Astrocyte (in vitro differentiated cells and primary cell): ENCODE data around the gene GNAI3. TPM values are rescaled to one million over a fixed set of nuclear protein-coding genes. Genes with fewer than 3 reads are reported as not detected.

Source experiments
- DNase-seq: peaks from one replicate; pipeline ENCODE4 v3.0.0-alpha.2; 2010; ENCODE audit warnings: low read depth
- FAIRE-seq: peaks from 2 replicates; lab custom pipeline; 2011; peaks lifted over from hg19 to GRCh38; lab: Jason Lieb, UNC
- H2AFZ ChIP-seq: 2 replicates; pipeline ENCODE4 v1.6.0; 2012; ENCODE audit warnings: low read depth, low read length, inconsistent platforms
- H3K27ac ChIP-seq: 2 replicates; pipeline ENCODE4 v1.5.1; 2011; ENCODE audit warnings: low read depth, low read length, inconsistent platforms
- H3K27me3 ChIP-seq: 2 replicates; pipeline ENCODE4 v1.6.0; 2011; ENCODE audit warnings: low read length, inconsistent platforms; ENCODE audit not compliant: insufficient read depth
- H3K36me3 ChIP-seq: 2 replicates; pipeline ENCODE4 v1.5.1; 2011; ENCODE audit warnings: low read length, inconsistent platforms; ENCODE audit not compliant: insufficient read depth
- H3K4me1 ChIP-seq: 2 replicates; pipeline ENCODE4 v1.5.1; 2011; ENCODE audit warnings: low read length, inconsistent platforms; ENCODE audit not compliant: insufficient read depth
- H3K4me2 ChIP-seq: 2 replicates; pipeline ENCODE4 v1.6.0; 2012; ENCODE audit warnings: low read length, inconsistent platforms
- H3K4me3 ChIP-seq: 2 replicates; pipeline ENCODE4 v1.5.1; 2011; ENCODE audit warnings: low read depth, mild to moderate bottlenecking, low read length, inconsistent platforms; ENCODE audit not compliant: insufficient read depth
- H3K79me2 ChIP-seq: 2 replicates; pipeline ENCODE4 v1.6.0; 2012; ENCODE audit warnings: mild to moderate bottlenecking, low read length, inconsistent platforms; ENCODE audit not compliant: insufficient read depth
- H3K9ac ChIP-seq: 2 replicates; pipeline ENCODE4 v1.6.0; 2012; ENCODE audit warnings: mild to moderate bottlenecking, low read length, inconsistent platforms
- H3K9me3 ChIP-seq: 2 replicates; pipeline ENCODE4 v1.5.1; 2012; ENCODE audit warnings: low read depth, mild to moderate bottlenecking, low read length, inconsistent platforms; ENCODE audit not compliant: insufficient read depth
- H4K20me1 ChIP-seq: 2 replicates; pipeline ENCODE4 v1.6.0; 2012; ENCODE audit warnings: low read length, inconsistent platforms; ENCODE audit not compliant: insufficient read depth
- H3K27ac Mint-ChIP-seq: one replicate; pipeline ENCODE4 v1.8.0; 2021; ENCODE audit warnings: mild to moderate bottlenecking, mixed read lengths; ENCODE audit not compliant: unreplicated experiment
- H3K27me3 Mint-ChIP-seq: one replicate; pipeline ENCODE4 v1.8.0; 2021; ENCODE audit warnings: low read depth, mixed read lengths; ENCODE audit not compliant: unreplicated experiment
- H3K36me3 Mint-ChIP-seq: one replicate; pipeline ENCODE4 v1.8.0; 2021; ENCODE audit warnings: low read depth, mixed read lengths; ENCODE audit not compliant: unreplicated experiment
- H3K4me1 Mint-ChIP-seq: one replicate; pipeline ENCODE4 v1.8.0; 2021; ENCODE audit warnings: low read depth, mixed read lengths; ENCODE audit not compliant: unreplicated experiment
- H3K4me3 Mint-ChIP-seq: one replicate; pipeline ENCODE4 v1.8.0; 2021; ENCODE audit warnings: mild to moderate bottlenecking, moderate library complexity, mixed read lengths; ENCODE audit not compliant: unreplicated experiment
- H3K9me3 Mint-ChIP-seq: one replicate; pipeline ENCODE4 v1.8.0; 2021; ENCODE audit warnings: mild to moderate bottlenecking, mixed read lengths; ENCODE audit not compliant: unreplicated experiment
- CTCF ChIP-seq: IDR thresholded peaks from 2 replicates; pipeline ENCODE4 v1.5.1; 2011; ENCODE audit warnings: low read depth, mild to moderate bottlenecking, inconsistent platforms, low read length, moderate library complexity; ENCODE audit not compliant: insufficient read depth
- EZH2 ChIP-seq: IDR thresholded peaks from 2 replicates; pipeline ENCODE4 v1.6.1; 2012; ENCODE audit warnings: mild to moderate bottlenecking, low read length, inconsistent platforms; ENCODE audit not compliant: insufficient read depth
- total RNA-seq: library from RNA; stranded (reverse); gene quantifications from 2 replicates; pipeline ENCODE4 v1.2.1, GENCODE V29; 2021

Gene GNAI3
- total RNA-seq, 1 donor from 2014 or later: 16.1 TPM

GRCh38 chr1:109499661-109500536 lies 48.5 kb upstream of the GNAI3 start:
- H3K27ac ChIP-seq: peak overlapping the region; percentile 10
- Mint-ChIP-seq H3K9me3 (no peaks in the 10 kb centered on the region), H3K4me1 (peaks cover 54% of the 10 kb centered on the region), H3K36me3 (peaks cover 9% of the 10 kb centered on the region), H3K27ac (peak overlapping the region; percentile 80), H3K4me3 (peak overlapping the region; percentile 61), H3K27me3 (no peaks in the 10 kb centered on the region)
- no peak overlapping the region for H2AFZ ChIP-seq
- H3K4me2 ChIP-seq: peak overlapping the region; percentile 45
- peak; percentile 33 for TF ChIP-seq CTCF
- no peak for TF ChIP-seq EZH2
- FAIRE-seq (no peak), DNase-seq (peak; percentile 64)
- peaks cover 10% of the 10 kb centered on the region for H3K4me1 ChIP-seq
- no peak overlapping the region for H3K4me3 ChIP-seq
- H3K36me3 ChIP-seq: no peaks in the 10 kb centered on the region
- no peaks in the 10 kb centered on the region for H3K27me3 ChIP-seq
- no peak overlapping the region for H3K9ac ChIP-seq
- no peaks in the 10 kb centered on the region for H3K9me3 ChIP-seq
- peaks cover 35% of the 10 kb centered on the region for H4K20me1 ChIP-seq
- H3K79me2 ChIP-seq: peaks cover 9% of the 10 kb centered on the region

- Histone ChIP-seq H4K20me1 (peaks cover 35% of the 10 kb centered on the region), H3K27ac (no peak overlapping the region), H3K4me3 (no peak overlapping the region), H3K27me3 (no peaks in the 10 kb centered on the region), H3K4me2 (no peak overlapping the region), H3K9ac (no peak overlapping the region), H3K79me2 (peaks cover 2% of the 10 kb centered on the region), H3K36me3 (no peaks in the 10 kb centered on the region), H3K9me3 (no peaks in the 10 kb centered on the region), H2AFZ (no peak overlapping the region), H3K4me1 (peaks cover 10% of the 10 kb centered on the region)
- Mint-ChIP-seq H3K4me3 (peak overlapping the region; percentile 61), H3K27ac (peak overlapping the region; percentile 63), H3K36me3 (peaks cover 6% of the 10 kb centered on the region), H3K9me3 (no peaks in the 10 kb centered on the region), H3K27me3 (no peaks in the 10 kb centered on the region), H3K4me1 (peaks cover 56% of the 10 kb centered on the region)
- TF ChIP-seq CTCF: no peak
- no peak for TF ChIP-seq EZH2
- FAIRE-seq (no peak), DNase-seq (peak; percentile 87)
Measured at GRCh38 chr1:109500941-109501381, 47.5 kb upstream of the GNAI3 start.
